Neuronal stem cell (in vitro differentiated cells): ENCODE data around the gene GARNL3.

Experiments used
- DNase-seq: peaks from one replicate; pipeline ENCODE4 v3.0.0-alpha.2; 2013; ENCODE audit warnings: low spot score
- H2AFZ ChIP-seq: one replicate; pipeline ENCODE4 v1.6.1; 2013; ENCODE audit warnings: mild to moderate bottlenecking, low read length, inconsistent platforms
- H2AK5ac ChIP-seq: 2 replicates; pipeline ENCODE4 v1.6.1; 2013; ENCODE audit warnings: low read depth, mild to moderate bottlenecking, inconsistent platforms, low read length, moderate library complexity, mixed read lengths
- H2BK120ac ChIP-seq: 2 replicates; pipeline ENCODE4 v1.6.1; 2013; ENCODE audit warnings: low read depth, mild to moderate bottlenecking, inconsistent platforms, low read length, moderate library complexity, mixed read lengths
- H2BK12ac ChIP-seq: one replicate; pipeline ENCODE4 v1.6.1; 2013; ENCODE audit warnings: low read length, inconsistent platforms
- H2BK15ac ChIP-seq: 2 replicates; pipeline ENCODE4 v1.6.1; 2013; ENCODE audit warnings: mild to moderate bottlenecking, low read length, inconsistent platforms, mixed read lengths
- H2BK5ac ChIP-seq: one replicate; pipeline ENCODE4 v1.6.1; 2013; ENCODE audit warnings: inconsistent platforms, mild to moderate bottlenecking, low read length, moderate library complexity
- H3K14ac ChIP-seq: one replicate; pipeline ENCODE4 v1.6.1; 2013; ENCODE audit warnings: low read length, inconsistent platforms
- H3K18ac ChIP-seq: 2 replicates; pipeline ENCODE4 v1.6.1; 2013; ENCODE audit warnings: low read length, inconsistent platforms
- H3K23ac ChIP-seq: 2 replicates; pipeline ENCODE4 v1.6.1; 2013; ENCODE audit warnings: low read depth, mild to moderate bottlenecking, mixed read lengths, low read length, inconsistent platforms; ENCODE audit not compliant: poor library complexity
- H3K27ac ChIP-seq: replicated peaks from 3 replicates; pipeline ENCODE4 v1.5.1; 2013; ENCODE audit warnings: low read length, inconsistent platforms
- H3K27me3 ChIP-seq, 3 experiments: 2 replicates each; pipeline ENCODE4 v1.6.1; 2013; ENCODE audit warnings: low read length in 3 of 3, mild to moderate bottlenecking in 2 of 3, inconsistent platforms in 1 of 3, low read depth in 1 of 3, mixed read lengths in 1 of 3, moderate library complexity in 1 of 3; ENCODE audit not compliant: control insufficient read depth in 3 of 3, insufficient read depth in 3 of 3
- H3K36me3 ChIP-seq, 2 donors: replicated peaks in 1 of 2; 2 replicates each; pipeline ENCODE4 v1.6.1; 2013; ENCODE audit warnings: low read length in 2 of 2; ENCODE audit not compliant: control insufficient read depth in 2 of 2, insufficient read depth in 2 of 2
- H3K4ac ChIP-seq: 2 replicates; pipeline ENCODE4 v1.6.1; 2013; ENCODE audit warnings: inconsistent platforms, mild to moderate bottlenecking, low read length, moderate library complexity
- H3K4me1 ChIP-seq, 2 donors: 1 replicate in 1 of 2; 2 replicates in 1 of 2; pipeline ENCODE4 v1.6.1; 2013; ENCODE audit warnings: low read length in 2 of 2, low read depth in 1 of 2; ENCODE audit not compliant: control insufficient read depth in 2 of 2, insufficient read depth in 1 of 2
- H3K4me2 ChIP-seq: one replicate; pipeline ENCODE4 v1.6.1; 2013; ENCODE audit warnings: mild to moderate bottlenecking, low read length, inconsistent platforms; ENCODE audit not compliant: insufficient read depth, poor library complexity, severe bottlenecking
- H3K4me3 ChIP-seq, 2 donors: 2 replicates each; pipeline ENCODE4 v1.5.1; 2013; ENCODE audit warnings: low read length in 2 of 2, mild to moderate bottlenecking in 2 of 2, inconsistent platforms in 1 of 2, moderate library complexity in 1 of 2
- H3K79me1 ChIP-seq: one replicate; pipeline ENCODE4 v1.6.1; 2013; ENCODE audit warnings: low read depth, mild to moderate bottlenecking, inconsistent platforms, low read length, moderate library complexity
- H3K9ac ChIP-seq: one replicate; pipeline ENCODE4 v1.6.1; 2013; ENCODE audit warnings: mild to moderate bottlenecking, low read depth, low read length, inconsistent platforms; ENCODE audit not compliant: poor library complexity
- H3K9me3 ChIP-seq, 2 donors: replicated peaks in 1 of 2; 2 replicates each; pipeline versions ENCODE3 to v1.6.1; 2013; ENCODE audit warnings: low read length in 2 of 2, mild to moderate bottlenecking in 2 of 2, inconsistent platforms in 1 of 2, low read depth in 1 of 2, mixed read lengths in 1 of 2, moderate library complexity in 1 of 2; ENCODE audit not compliant: control insufficient read depth in 2 of 2, insufficient read depth in 1 of 2
- H4K8ac ChIP-seq: one replicate; pipeline ENCODE4 v1.6.1; 2013; ENCODE audit warnings: low read depth, mild to moderate bottlenecking, inconsistent platforms, low read length, moderate library complexity
- H4K91ac ChIP-seq: one replicate; pipeline ENCODE4 v1.6.1; 2013; ENCODE audit warnings: low read length, low read depth, mild to moderate bottlenecking, inconsistent platforms; ENCODE audit not compliant: poor library complexity
- WGBS, 2 donors: extraction: QIAGEN DNeasy Blood & Tissue Kit; methylation state at CpG; one replicate each; pipeline ENCODE4 v1.1.7; 2013; ENCODE audit warnings: missing lambda C conversion rate in 2 of 2, mixed read lengths in 1 of 2; ENCODE audit not compliant: insufficient read length in 2 of 2, insufficient replicate concordance in 1 of 2; ENCODE audit errors: extremely low coverage in 2 of 2; 5-methylcytosine and 5-hydroxymethylcytosine counted together

Gene GARNL3

DNA sequence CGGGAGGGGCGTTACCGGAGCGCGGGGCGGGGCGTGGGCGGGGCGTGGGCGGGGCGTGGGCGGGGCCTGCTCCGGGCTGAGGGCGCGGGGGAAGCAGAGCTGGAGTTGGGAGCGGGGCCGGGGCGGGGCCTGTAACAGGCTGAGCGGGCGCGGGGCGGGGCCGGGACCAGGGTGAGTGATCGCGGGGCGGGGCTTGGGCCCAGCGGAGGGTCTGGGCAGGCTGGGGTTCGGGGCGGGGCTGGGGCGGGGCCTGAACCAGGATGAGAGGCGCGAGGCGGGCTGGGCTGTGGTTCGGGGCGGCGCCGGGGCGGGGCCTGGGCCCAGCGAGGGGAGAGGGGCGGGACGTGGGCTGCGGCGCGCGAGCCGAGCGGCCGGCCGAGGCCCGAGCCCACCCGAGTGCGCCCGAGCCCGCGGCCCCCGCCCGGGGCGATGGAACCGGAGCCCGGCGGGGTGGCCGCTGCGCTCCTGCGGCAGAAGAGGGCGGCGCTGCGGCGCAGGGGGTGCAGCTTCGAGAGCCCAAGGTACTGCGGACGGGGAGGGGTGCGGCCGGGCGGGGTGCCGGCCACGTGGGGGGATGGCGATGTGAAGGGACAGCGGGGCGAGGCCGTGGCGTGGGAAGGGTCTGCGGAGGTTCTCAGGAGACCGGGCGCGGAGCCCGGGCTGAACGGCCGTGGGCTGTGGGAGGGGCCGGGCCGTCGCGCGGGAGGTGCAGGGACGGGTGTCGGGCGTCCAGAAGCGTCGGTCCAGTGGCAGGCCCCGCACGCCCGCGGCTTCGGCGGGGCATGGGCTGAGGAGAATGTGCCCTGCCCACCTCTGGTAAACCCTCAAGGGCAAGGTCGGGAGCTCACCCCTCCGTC lies 39.5 kb upstream of the GARNL3 start:
- Histone ChIP-seq H3K14ac (peak overlapping the region; percentile 58), H4K91ac (no peak overlapping the region), H2BK15ac (peak overlapping the region; percentile 90), H3K9me3 (no peaks in the 10 kb centered on the region), H3K36me3 (no peaks in the 10 kb centered on the region), H2BK5ac (no peak overlapping the region), H3K4me1 (peaks cover 0 to 7% of the 10 kb centered on the region in 2 donors), H2BK12ac (no peak overlapping the region), H2AK5ac (no peak overlapping the region), H3K4me2 (peak overlapping the region; percentile 94), H3K79me1 (no peaks in the 10 kb centered on the region), H3K18ac (peak overlapping the region; percentile 86), H3K4me3 (peak overlapping the region; percentile 73 to 92), H3K27ac (no peak overlapping the region), H3K4ac (no peak overlapping the region), H3K23ac (no peak overlapping the region), H2BK120ac (no peak overlapping the region), H3K27me3 (peaks cover 2 to 28% (median 20%) of the 10 kb centered on the region in 3 experiments), H4K8ac (no peak overlapping the region), H2AFZ (peak overlapping the region; percentile 99), H3K9ac (peak overlapping the region; percentile 85)
- no CpG with 5 or more reads among the region's 106 CpGs for WGBS, 2 donors
- peak; percentile 93 for DNase-seq

DNA sequence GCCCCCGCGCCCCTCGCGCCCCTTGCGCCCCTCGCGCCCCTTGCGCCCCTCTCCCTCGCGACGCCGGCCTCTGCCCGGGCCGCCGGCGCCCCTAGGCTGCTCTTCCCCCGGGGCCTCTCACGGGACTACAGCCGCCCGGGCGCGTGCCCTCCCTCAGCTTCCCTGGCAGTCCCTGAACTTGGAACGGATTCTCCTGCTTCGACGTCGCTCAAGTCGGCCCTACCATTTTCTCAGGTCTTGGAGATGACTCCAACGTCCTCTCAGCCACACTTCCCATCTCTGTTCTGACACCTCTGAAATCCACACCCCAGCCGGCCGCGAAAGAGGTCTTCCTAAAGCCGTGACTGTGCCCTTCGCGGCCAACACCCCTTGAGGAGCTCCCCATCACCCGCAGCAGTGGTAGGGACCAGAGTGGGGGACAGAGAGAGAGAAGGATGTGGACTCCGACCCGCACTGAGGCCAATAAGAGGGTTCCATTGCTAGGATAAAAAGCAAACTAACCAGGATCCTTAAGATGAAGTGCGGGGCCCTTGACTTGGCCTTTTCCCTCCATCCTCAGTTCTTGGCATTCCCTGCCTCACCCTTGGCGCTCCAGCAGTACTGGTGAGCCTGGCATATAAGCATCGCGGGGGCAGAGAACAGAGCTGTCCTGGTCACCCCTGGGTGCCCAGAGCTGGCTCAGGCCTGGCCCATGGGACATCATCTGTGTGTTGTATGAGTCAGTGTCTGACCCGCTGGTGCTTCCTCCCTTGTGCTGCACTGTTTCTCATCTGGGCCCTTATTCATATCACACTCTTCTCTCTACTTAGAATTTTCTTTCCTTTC lies 38.6 kb upstream of the GARNL3 start:
- no peak overlapping the region for H2BK12ac ChIP-seq
- H2BK15ac ChIP-seq: no peak overlapping the region
- H4K91ac ChIP-seq: no peak overlapping the region
- no peak overlapping the region for H3K18ac ChIP-seq
- H3K9me3 ChIP-seq: no peaks in the 10 kb centered on the region
- peaks cover 0 to 7% of the 10 kb centered on the region in 2 donors for H3K4me1 ChIP-seq
- peak overlapping the region; percentile 94 for H3K4me2 ChIP-seq
- H2BK120ac ChIP-seq: no peak overlapping the region
- no peaks in the 10 kb centered on the region for H3K79me1 ChIP-seq
- H2AFZ ChIP-seq: peak overlapping the region; percentile 96
- no peak for DNase-seq
- peak overlapping the region in 1 of 2 donors; percentile 66 for H3K4me3 ChIP-seq
- H4K8ac ChIP-seq: no peak overlapping the region
- H3K36me3 ChIP-seq: no peaks in the 10 kb centered on the region
- H3K27me3 ChIP-seq: peaks cover 2 to 28% (median 20%) of the 10 kb centered on the region in 3 experiments
- no peak overlapping the region for H3K14ac ChIP-seq
- peak overlapping the region; percentile 85 for H3K9ac ChIP-seq
- H3K4ac ChIP-seq: no peak overlapping the region
- WGBS, 2 donors: no CpG with 5 or more reads among the region's 42 CpGs
- H2AK5ac ChIP-seq: no peak overlapping the region
- H3K23ac ChIP-seq: no peak overlapping the region
- H3K27ac ChIP-seq: no peak overlapping the region
- H2BK5ac ChIP-seq: no peak overlapping the region

DNA sequence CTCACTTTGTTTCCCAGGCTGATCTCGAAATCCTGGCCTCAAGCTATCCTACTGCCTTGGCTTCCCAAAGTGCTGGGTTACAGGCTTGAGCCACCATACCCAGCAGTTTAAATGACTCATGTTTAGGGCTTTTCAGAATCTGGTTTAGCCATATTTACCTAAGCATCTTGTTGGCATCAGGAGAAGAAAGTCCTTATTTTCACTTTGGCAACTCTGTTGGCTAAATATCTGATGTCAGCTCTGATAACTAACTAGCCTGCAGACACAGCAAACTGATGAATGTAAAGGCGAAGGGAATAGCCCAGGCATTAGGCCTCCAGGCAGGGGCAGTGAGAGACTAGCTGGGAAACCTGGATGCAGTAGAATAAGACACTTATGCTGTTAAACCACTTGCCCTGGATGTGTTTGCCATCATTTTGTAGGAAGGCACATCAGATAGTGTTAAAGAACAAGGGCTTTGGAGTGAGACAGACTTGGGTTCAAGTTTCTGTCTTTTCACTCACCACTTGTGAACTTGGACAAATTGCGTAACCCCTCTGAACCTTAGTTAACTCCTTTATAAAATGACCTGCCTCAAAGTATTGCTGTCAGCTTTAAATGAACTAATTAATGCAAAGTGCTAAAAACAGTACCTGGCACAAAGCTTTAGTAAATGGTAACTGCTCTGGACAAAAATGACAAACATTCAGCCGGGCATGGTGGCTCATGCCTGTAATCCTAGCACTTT lies 34.7 kb upstream of the GARNL3 start:
- no peaks in the 10 kb centered on the region for H3K36me3 ChIP-seq
- no peak overlapping the region for H4K8ac ChIP-seq
- no peak overlapping the region for H3K4me2 ChIP-seq
- H3K9ac ChIP-seq: no peak overlapping the region
- no peak overlapping the region for H2BK120ac ChIP-seq
- no peak overlapping the region for H2AK5ac ChIP-seq
- peaks cover 0 to 17% (median 2%) of the 10 kb centered on the region in 3 experiments for H3K27me3 ChIP-seq
- no peak for DNase-seq
- H3K27ac ChIP-seq: no peak overlapping the region
- no peaks in the 10 kb centered on the region for H3K9me3 ChIP-seq
- no CpG with 5 or more reads among the region's 4 CpGs for WGBS, 2 donors
- H2BK5ac ChIP-seq: no peak overlapping the region
- no peak overlapping the region for H4K91ac ChIP-seq
- no peak overlapping the region for H3K4ac ChIP-seq
- H3K79me1 ChIP-seq: no peaks in the 10 kb centered on the region
- no peak overlapping the region for H2BK15ac ChIP-seq
- no peak overlapping the region for H3K4me3 ChIP-seq
- no peak overlapping the region for H2BK12ac ChIP-seq
- peaks cover 0 to 2% of the 10 kb centered on the region in 2 donors for H3K4me1 ChIP-seq
- H2AFZ ChIP-seq: no peak overlapping the region
- H3K18ac ChIP-seq: no peak overlapping the region
- no peak overlapping the region for H3K14ac ChIP-seq
- no peak overlapping the region for H3K23ac ChIP-seq
